Measurements from ENCODE around the gene DHRS4L2. TPM values are rescaled to one million over a fixed set of nuclear protein-coding genes. Genes with fewer than 3 reads are reported as not detected.
"Not testable (repeated sequence)": the region's sequence is repeated elsewhere in the genome, so short reads cannot be mapped to it uniquely, and the experiment has no call there.

The DHRS4L2 gene
- total and polyA plus RNA-seq, 2 donors (not counting 3 experiments of a cell fraction or from before 2014, with no cell fraction given) = 18.2 to 18.5 TPM

GRCh38 chr14:23954965-23955364 lies 33.8 kb upstream of the DHRS4L2 start:
- DNase-seq (ENCODE audit: low read depth, low spot score); H3K4me2 ChIP-seq (ENCODE audit: insufficient read depth, low read length); POLR2A ChIA-PET; H3K4me1 ChIP-seq (ENCODE audit: control insufficient read depth, extremely low read depth, insufficient read depth, low read length); H3K9ac ChIP-seq (replicated peaks; ENCODE audit: extremely low read depth, insufficient read depth, low read length); H3K36me3 ChIP-seq (ENCODE audit: control insufficient read depth in 2 of 2, extremely low read depth in 1 of 2, insufficient read depth in 2 of 2, low read length in 2 of 2); H2AFZ ChIP-seq (ENCODE audit: low read depth, low read length); CTCF ChIA-PET; H3K9me1 ChIP-seq (replicated peaks; ENCODE audit: control insufficient read depth, extremely low read depth, insufficient read depth, low read length); H3K79me2 ChIP-seq (ENCODE audit: control insufficient read depth, insufficient read depth, low read length); H3K9me3 ChIP-seq (replicated peaks; ENCODE audit: control insufficient read depth, insufficient read depth, low read length); dilution Hi-C loops (cut with MboI; ENCODE audit: extremely low pct_ligation_motif_present, low sequenced_read_pairs); H3K27me3 ChIP-seq (ENCODE audit: control insufficient read depth in 2 of 2, insufficient read depth in 2 of 2, low read length in 2 of 2); H3K4me3 ChIP-seq (replicated peaks in 1 of 3; ENCODE audit: insufficient read depth in 1 of 3, low read depth in 1 of 3, low read length in 3 of 3); FAIRE-seq; H4K20me1 ChIP-seq (replicated peaks; ENCODE audit: control insufficient read depth, extremely low read depth, insufficient read depth, low read length); H3K27ac ChIP-seq (ENCODE audit: insufficient read depth, low read depth, low read length); BruUV-seq (replicated peaks): not testable (repeated sequence)
- intact Hi-C loops (cut with micrococcal nuclease) = loop anchor here (1.0 to 2.0 kb wide), 4 partner anchors 228 to 364 kb away; no protein-coding TSS in a partner anchor

GRCh38 chr14:23955811-23956210 lies 32.9 kb upstream of the DHRS4L2 start:
- dilution Hi-C loops (cut with MboI; ENCODE audit: extremely low pct_ligation_motif_present, low sequenced_read_pairs); H3K9ac ChIP-seq (replicated peaks; ENCODE audit: extremely low read depth, insufficient read depth, low read length); H3K4me3 ChIP-seq (replicated peaks in 1 of 3; ENCODE audit: insufficient read depth in 1 of 3, low read depth in 1 of 3, low read length in 3 of 3); BruUV-seq (replicated peaks); POLR2A ChIA-PET; H2AFZ ChIP-seq (ENCODE audit: low read depth, low read length); H3K27ac ChIP-seq (ENCODE audit: insufficient read depth, low read depth, low read length); H3K4me2 ChIP-seq (ENCODE audit: insufficient read depth, low read length); H4K20me1 ChIP-seq (replicated peaks; ENCODE audit: control insufficient read depth, extremely low read depth, insufficient read depth, low read length); H3K4me1 ChIP-seq (ENCODE audit: control insufficient read depth, extremely low read depth, insufficient read depth, low read length); H3K9me3 ChIP-seq (replicated peaks; ENCODE audit: control insufficient read depth, insufficient read depth, low read length); H3K27me3 ChIP-seq (ENCODE audit: control insufficient read depth in 2 of 2, insufficient read depth in 2 of 2, low read length in 2 of 2); H3K9me1 ChIP-seq (replicated peaks; ENCODE audit: control insufficient read depth, extremely low read depth, insufficient read depth, low read length); FAIRE-seq; H3K79me2 ChIP-seq (ENCODE audit: control insufficient read depth, insufficient read depth, low read length); H3K36me3 ChIP-seq (ENCODE audit: control insufficient read depth in 2 of 2, extremely low read depth in 1 of 2, insufficient read depth in 2 of 2, low read length in 2 of 2); DNase-seq (ENCODE audit: low read depth, low spot score): not testable (repeated sequence)
- CTCF ChIA-PET = interaction anchor here (1.3 kb wide), 1 partner anchor 324 kb away, joined by 4 read pairs; no protein-coding TSS in a partner anchor
- intact Hi-C loops (cut with micrococcal nuclease) = loop anchor here (2.0 kb wide), 1 partner anchor 289 kb away; no protein-coding TSS in a partner anchor

GRCh38 chr14:23957913-23958569 lies 30.7 kb upstream of the DHRS4L2 start:
- H3K4me2 ChIP-seq (ENCODE audit: insufficient read depth, low read length); H3K9me1 ChIP-seq (replicated peaks; ENCODE audit: control insufficient read depth, extremely low read depth, insufficient read depth, low read length); BruUV-seq (replicated peaks): not testable (repeated sequence)

GRCh38 chr14:23960899-23961298 lies 27.8 kb upstream of the DHRS4L2 start:
- H3K79me2 ChIP-seq (ENCODE audit: control insufficient read depth, insufficient read depth, low read length); H3K9ac ChIP-seq (replicated peaks; ENCODE audit: extremely low read depth, insufficient read depth, low read length); H3K27me3 ChIP-seq (ENCODE audit: control insufficient read depth in 2 of 2, insufficient read depth in 2 of 2, low read length in 2 of 2); DNase-seq (ENCODE audit: low read depth, low spot score); CTCF ChIA-PET; H3K27ac ChIP-seq (ENCODE audit: insufficient read depth, low read depth, low read length); H3K4me1 ChIP-seq (ENCODE audit: control insufficient read depth, extremely low read depth, insufficient read depth, low read length); H2AFZ ChIP-seq (ENCODE audit: low read depth, low read length); BruUV-seq (replicated peaks); intact Hi-C loops (cut with micrococcal nuclease); FAIRE-seq; POLR2A ChIA-PET; H3K9me1 ChIP-seq (replicated peaks; ENCODE audit: control insufficient read depth, extremely low read depth, insufficient read depth, low read length); H4K20me1 ChIP-seq (replicated peaks; ENCODE audit: control insufficient read depth, extremely low read depth, insufficient read depth, low read length); H3K9me3 ChIP-seq (replicated peaks; ENCODE audit: control insufficient read depth, insufficient read depth, low read length); dilution Hi-C loops (cut with MboI; ENCODE audit: extremely low pct_ligation_motif_present, low sequenced_read_pairs); H3K4me3 ChIP-seq (replicated peaks in 1 of 3; ENCODE audit: insufficient read depth in 1 of 3, low read depth in 1 of 3, low read length in 3 of 3); H3K4me2 ChIP-seq (ENCODE audit: insufficient read depth, low read length); H3K36me3 ChIP-seq (ENCODE audit: control insufficient read depth in 2 of 2, extremely low read depth in 1 of 2, insufficient read depth in 2 of 2, low read length in 2 of 2): not testable (repeated sequence)

More at GRCh38 chr14:23957913-23958569, 30.7 kb upstream of the DHRS4L2 start:
- H4K20me1 ChIP-seq (replicated peaks; ENCODE audit: control insufficient read depth, extremely low read depth, insufficient read depth, low read length); H3K36me3 ChIP-seq (ENCODE audit: control insufficient read depth in 2 of 2, extremely low read depth in 1 of 2, insufficient read depth in 2 of 2, low read length in 2 of 2); H3K4me1 ChIP-seq (ENCODE audit: control insufficient read depth, extremely low read depth, insufficient read depth, low read length); H3K27me3 ChIP-seq (ENCODE audit: control insufficient read depth in 2 of 2, insufficient read depth in 2 of 2, low read length in 2 of 2); H3K9me3 ChIP-seq (replicated peaks; ENCODE audit: control insufficient read depth, insufficient read depth, low read length); H3K27ac ChIP-seq (ENCODE audit: insufficient read depth, low read depth, low read length); dilution Hi-C loops (cut with MboI; ENCODE audit: extremely low pct_ligation_motif_present, low sequenced_read_pairs); H2AFZ ChIP-seq (ENCODE audit: low read depth, low read length); intact Hi-C loops (cut with micrococcal nuclease); H3K79me2 ChIP-seq (ENCODE audit: control insufficient read depth, insufficient read depth, low read length); CTCF ChIA-PET; POLR2A ChIA-PET; H3K4me3 ChIP-seq (replicated peaks in 1 of 3; ENCODE audit: insufficient read depth in 1 of 3, low read depth in 1 of 3, low read length in 3 of 3); FAIRE-seq; DNase-seq (ENCODE audit: low read depth, low spot score); H3K9ac ChIP-seq (replicated peaks; ENCODE audit: extremely low read depth, insufficient read depth, low read length): not testable (repeated sequence)
